Mammary epithelial cell (primary cell): ENCODE data around the gene CALHM2.

Source experiments
- CTCF ChIP-seq, 2 donors: IDR thresholded peaks in 1 of 2; conservative IDR thresholded peaks in 1 of 2; 2 replicates each; pipeline ENCODE4 v1.5.1; 2011 to 2012; ENCODE audit warnings: inconsistent platforms in 2 of 2, low read length in 2 of 2, mild to moderate bottlenecking in 2 of 2, control low read depth in 1 of 2, low read depth in 1 of 2; ENCODE audit not compliant: insufficient read depth in 1 of 2; ENCODE audit errors: extremely low read depth in 1 of 2
- EZH2 ChIP-seq: IDR thresholded peaks from 2 replicates; pipeline ENCODE4 v1.6.1; 2012; ENCODE audit warnings: low read length, inconsistent platforms, borderline replicate concordance

GRCh38 chr10:103497161-103497915 is 45.2 kb upstream of the CALHM2 start:
- TF ChIP-seq CTCF (conservative IDR thresholded peaks at IDR 0.05 in 1 of 2, IDR thresholded peaks at IDR 0.05 in 1 of 2; ENCODE audit: extremely low read depth in 1 of 2, insufficient read depth in 1 of 2, low read depth in 1 of 2, low read length in 2 of 2), result no peak
- TF ChIP-seq EZH2, result no peak
